Skeletal muscle tissue (tissue), 2 donors: ENCODE data around the gene CNTLN. TPM values are rescaled to one million over a fixed set of nuclear protein-coding genes. Genes with fewer than 3 reads are reported as not detected.

Experiments
- small RNA-seq: library from RNA; depleted of rRNA; stranded (forward); fragments of <200 nt; gene quantifications from one replicate; pipeline ENCODE3, GENCODE V24; 2014
- total RNA-seq: library from RNA; depleted of rRNA; stranded (reverse); fragments of >200 nt; gene quantifications from one replicate; pipeline ENCODE4 v1.2.3, GENCODE V29; 2014

The CNTLN gene
- total RNA-seq, 1 donor from 2014 or later: 9.4 TPM

Small RNA genes lying within 50 kb of the gene (small RNA-seq; reads per million reads assigned to genes)
- gene RPS29P33: not detected
